ENCODE results near the gene STAT5B. TPM values are rescaled to one million over a fixed set of nuclear protein-coding genes. Genes with fewer than 3 reads are reported as not detected.

STAT5B gene
- total and polyA plus RNA-seq, 2 experiments from 2014 or later = 13.8 to 23.5 TPM

DNA sequence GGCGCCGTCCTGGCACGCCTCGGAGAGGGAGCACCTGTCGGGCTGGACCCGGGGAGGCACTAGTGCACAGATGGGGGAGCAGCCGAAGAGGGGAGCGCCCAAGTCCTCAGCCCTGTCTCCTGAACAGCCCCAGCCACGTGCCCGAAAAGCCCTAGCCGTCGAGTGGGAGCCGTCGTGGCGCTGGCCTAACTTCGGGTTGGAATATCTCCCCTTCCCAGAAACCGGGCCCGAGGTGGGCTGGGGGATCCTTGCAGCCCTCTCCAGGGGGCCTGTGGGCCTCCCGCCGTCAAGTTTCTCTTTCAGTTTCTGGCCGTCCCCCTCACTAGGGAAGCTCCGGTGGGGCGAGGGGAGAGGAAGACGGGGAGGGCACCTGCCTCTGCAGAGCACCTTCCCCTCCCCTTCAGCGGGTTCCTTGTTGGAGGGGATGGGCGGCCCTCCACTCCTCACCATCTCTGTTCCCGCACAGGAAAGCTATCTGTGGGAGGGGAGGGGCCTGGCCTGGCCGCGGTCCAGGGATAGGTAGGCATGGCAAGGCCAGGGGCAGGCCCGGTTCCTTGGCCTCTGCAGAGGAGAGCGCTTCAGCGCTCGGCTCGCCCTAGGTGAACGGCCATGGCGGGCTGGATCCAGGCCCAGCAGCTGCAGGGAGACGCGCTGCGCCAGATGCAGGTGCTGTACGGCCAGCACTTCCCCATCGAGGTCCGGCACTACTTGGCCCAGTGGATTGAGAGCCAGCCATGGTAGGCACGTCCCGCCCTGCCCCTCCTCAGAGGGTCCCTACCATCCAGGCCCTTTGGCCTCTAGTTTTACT is 12.8 kb upstream of the STAT5B start:
- in situ Hi-C loops (cut with MboI) = no loop called here
- DNase-seq = no peak
- peak overlapping the region; percentile 76 for H3K4me3 ChIP-seq
- H3K27ac ChIP-seq = no peak overlapping the region
- H3K9me3 ChIP-seq (ENCODE audit: low read depth) = no peaks in the 10 kb centered on the region
- H3K79me2 ChIP-seq (ENCODE audit: insufficient read depth) = no peaks in the 10 kb centered on the region
- H4K20me1 ChIP-seq (ENCODE audit: insufficient read depth) = no peaks in the 10 kb centered on the region
- TF ChIP-seq EZH2phosphoT487 (IDR thresholded peaks at IDR 0.05; ENCODE audit: insufficient read depth, low read depth) = no peak
- TF ChIP-seq EZH2 (IDR thresholded peaks at IDR 0.05; ENCODE audit: insufficient read depth, poor library complexity, severe bottlenecking) = no peak
- H3K4me1 ChIP-seq (ENCODE audit: insufficient read depth) = peaks cover 11% of the 10 kb centered on the region
- H3K27me3 ChIP-seq (replicated peaks; ENCODE audit: insufficient read depth) = no peaks in the 10 kb centered on the region
- H3F3A ChIP-seq (ENCODE audit: insufficient read depth) = no peaks in the 10 kb centered on the region
- H3K9ac ChIP-seq = peak overlapping the region; percentile 73
- peak overlapping the region; percentile 87 for H3K4me2 ChIP-seq (ENCODE audit: unreplicated experiment)
- WGBS, 2 experiments (ENCODE audit: low coverage in 1 of 2, low lambda C conversion rate in 2 of 2, missing lambda C conversion rate in 2 of 2) = 67 to 75% methylated on average over 33 to 44 of the region's 44 CpGs
- no peaks in the 10 kb centered on the region for H3K36me3 ChIP-seq (ENCODE audit: low read depth)
- no peaks in the 10 kb centered on the region for H3K9me2 ChIP-seq (ENCODE audit: insufficient read depth)
- H2AFZ ChIP-seq = peak overlapping the region; percentile 81

DNA sequence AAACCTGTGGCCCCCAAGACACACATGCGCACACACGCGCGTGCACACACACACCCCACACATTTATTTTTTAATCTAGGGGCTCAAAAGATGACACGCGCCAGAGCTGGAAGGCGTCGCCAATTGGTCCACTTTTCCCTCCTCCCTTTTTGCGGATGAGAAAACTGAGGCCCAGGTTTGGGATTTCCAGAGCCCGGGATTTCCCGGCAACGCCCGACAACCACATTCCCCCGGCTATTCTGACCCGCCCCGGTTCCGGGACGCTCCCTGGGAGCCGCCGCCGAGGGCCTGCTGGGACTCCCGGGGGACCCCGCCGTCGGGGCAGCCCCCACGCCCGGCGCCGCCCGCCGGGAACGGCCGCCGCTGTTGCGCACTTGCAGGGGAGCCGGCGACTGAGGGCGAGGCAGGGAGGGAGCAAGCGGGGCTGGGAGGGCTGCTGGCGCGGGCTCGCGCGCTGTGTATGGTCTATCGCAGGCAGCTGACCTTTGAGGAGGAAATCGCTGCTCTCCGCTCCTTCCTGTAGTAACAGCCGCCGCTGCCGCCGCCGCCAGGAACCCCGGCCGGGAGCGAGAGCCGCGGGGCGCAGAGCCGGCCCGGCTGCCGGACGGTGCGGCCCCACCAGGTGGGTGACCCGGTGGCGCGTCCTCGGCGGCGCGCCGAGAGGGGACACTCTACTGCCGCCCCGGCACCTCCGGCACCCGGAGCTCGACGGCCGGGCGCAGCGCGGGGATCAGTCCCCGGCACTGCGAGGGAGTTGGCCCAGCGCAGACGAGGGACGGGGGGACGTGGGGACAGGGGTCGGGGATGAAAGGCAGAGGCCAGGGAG is 12.0 kb upstream of the STAT5B start, which contains the start of gene STAT5A:
Gene STAT5A, plus strand, starts transcription at position 522 of the 826 bp plus-strand sequence. CDS start 914 bp downstream, outside the sequence.
- Histone ChIP-seq H3K9me3 (ENCODE audit: low read depth) (no peaks in the 10 kb centered on the region), H3F3A (ENCODE audit: insufficient read depth) (no peaks in the 10 kb centered on the region), H2AFZ (peak within 1 kb of the TSS; percentile 81), H3K36me3 (ENCODE audit: low read depth) (no peaks in the 10 kb centered on the region), H3K4me2 (ENCODE audit: unreplicated experiment) (peak within 1 kb of the TSS; percentile 87), H3K27me3 (replicated peaks; ENCODE audit: insufficient read depth) (no peaks in the 10 kb centered on the region), H4K20me1 (ENCODE audit: insufficient read depth) (no peaks in the 10 kb centered on the region), H3K27ac (peak within 1 kb of the TSS; percentile 44), H3K79me2 (ENCODE audit: insufficient read depth) (no peaks in the 10 kb centered on the region), H3K9ac (peak within 1 kb of the TSS; percentile 73), H3K4me3 (peak within 1 kb of the TSS; percentile 76), H3K4me1 (ENCODE audit: insufficient read depth) (peaks cover 11% of the 10 kb centered on the region), H3K9me2 (ENCODE audit: insufficient read depth) (no peaks in the 10 kb centered on the region)
- in situ Hi-C loops (cut with MboI) = no loop called here
- WGBS, 2 experiments (ENCODE audit: low coverage in 1 of 2, low lambda C conversion rate in 2 of 2, missing lambda C conversion rate in 2 of 2) = 2 to 3% methylated on average over 61 to 86 of the region's 88 CpGs
- peak; percentile 93 for DNase-seq
- TF ChIP-seq EZH2 (IDR thresholded peaks at IDR 0.05; ENCODE audit: insufficient read depth, poor library complexity, severe bottlenecking) (no peak), EZH2phosphoT487 (IDR thresholded peaks at IDR 0.05; ENCODE audit: insufficient read depth, low read depth) (no peak)

DNA sequence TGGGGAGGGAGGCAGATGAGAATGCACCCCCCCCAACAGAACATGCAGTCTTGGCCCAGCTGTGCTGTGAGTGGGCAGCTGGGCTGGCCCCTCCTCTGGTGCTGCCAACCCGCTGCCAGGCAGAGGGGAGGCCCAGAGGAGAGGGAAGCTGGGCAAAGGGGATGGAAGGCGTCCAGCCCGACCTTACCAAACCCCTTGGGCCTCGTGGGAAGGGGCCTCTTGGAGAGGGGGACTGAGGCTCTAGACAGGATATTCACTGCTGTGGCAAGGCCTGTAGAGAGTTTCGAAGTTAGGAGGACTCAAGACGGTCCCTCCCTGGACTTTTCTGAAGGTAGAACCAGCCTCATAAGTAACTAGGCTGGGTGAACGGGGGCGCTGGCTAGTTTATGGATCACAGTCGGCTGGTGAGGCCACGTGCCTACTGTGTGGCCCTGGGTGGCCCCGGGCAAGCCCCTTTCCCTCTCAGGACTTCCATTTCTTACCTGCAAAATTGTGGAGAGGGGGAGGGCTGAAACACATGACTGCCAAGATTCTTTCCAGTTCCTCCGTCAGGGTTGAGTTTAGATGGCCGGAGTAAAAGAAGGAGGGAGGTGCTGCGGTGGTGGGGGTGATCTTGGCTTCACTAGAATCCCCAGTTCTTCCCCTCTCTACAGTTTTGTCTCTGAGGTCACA is 11.2 kb upstream of the STAT5B start:
- Histone ChIP-seq H2AFZ (peak overlapping the region; percentile 81), H3K27me3 (replicated peaks; ENCODE audit: insufficient read depth) (no peaks in the 10 kb centered on the region), H3K9ac (peak overlapping the region; percentile 73), H4K20me1 (ENCODE audit: insufficient read depth) (no peaks in the 10 kb centered on the region), H3K9me2 (ENCODE audit: insufficient read depth) (no peaks in the 10 kb centered on the region), H3K27ac (peak overlapping the region; percentile 44), H3K4me2 (ENCODE audit: unreplicated experiment) (peak overlapping the region; percentile 87), H3K36me3 (ENCODE audit: low read depth) (no peaks in the 10 kb centered on the region), H3K79me2 (ENCODE audit: insufficient read depth) (no peaks in the 10 kb centered on the region), H3K9me3 (ENCODE audit: low read depth) (no peaks in the 10 kb centered on the region), H3K4me3 (peak overlapping the region; percentile 76), H3F3A (ENCODE audit: insufficient read depth) (no peaks in the 10 kb centered on the region), H3K4me1 (ENCODE audit: insufficient read depth) (peaks cover 11% of the 10 kb centered on the region)
- peak; percentile 66 for DNase-seq
- in situ Hi-C loops (cut with MboI) = no loop called here
- no peak for TF ChIP-seq EZH2 (IDR thresholded peaks at IDR 0.05; ENCODE audit: insufficient read depth, poor library complexity, severe bottlenecking)
- no peak for TF ChIP-seq EZH2phosphoT487 (IDR thresholded peaks at IDR 0.05; ENCODE audit: insufficient read depth, low read depth)
- 9 to 17% methylated on average over 14 of the region's 14 CpGs for WGBS, 2 experiments (ENCODE audit: low coverage in 1 of 2, low lambda C conversion rate in 2 of 2, missing lambda C conversion rate in 2 of 2)
